ENCODE results near the gene KNDC1. TPM values are rescaled to one million over a fixed set of nuclear protein-coding genes. Genes with fewer than 3 reads are reported as not detected.

The KNDC1 gene
- total and polyA plus RNA-seq, 10 donors: 0.05 to 3.5 (median 1.0) TPM

DNA sequence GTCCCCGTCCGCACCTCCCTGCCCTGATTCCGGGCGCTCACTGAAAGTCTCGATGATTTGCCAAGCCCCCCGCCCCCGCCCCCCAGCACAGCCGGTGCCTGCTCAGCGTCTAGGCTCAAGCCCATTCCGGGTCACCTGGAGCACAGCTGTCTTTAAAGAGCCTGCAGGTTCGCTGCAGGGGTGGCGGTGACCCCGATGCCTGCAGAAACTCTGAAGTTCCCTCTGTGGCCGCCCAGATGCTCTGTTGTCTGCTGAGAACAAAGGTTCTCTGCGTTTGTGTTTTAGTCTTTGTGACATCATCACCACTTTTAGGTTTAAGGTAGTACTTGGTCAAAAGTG lies 78.4 kb downstream of the KNDC1 start:
- Histone ChIP-seq H3K9me3 (no peaks in the 10 kb centered on the region), H3K27ac (no peak overlapping the region), H3K4me3 (no peak overlapping the region), H3K36me3 (no peaks in the 10 kb centered on the region), H3K4me1 (peaks cover 19 to 68% (median 48%) of the 10 kb centered on the region in 6 donors), H3K27me3 (replicated peaks in 1 of 7) (peaks cover 2 to 97% (median 56%) of the 10 kb centered on the region in 7 donors)
- TF ChIP-seq POLR2A (IDR thresholded peaks at IDR 0.05) (no peak), CTCF (IDR thresholded peaks at IDR 0.05 in 8 of 11, conservative IDR thresholded peaks at IDR 0.05 in 3 of 11) (no peak), POLR2AphosphoS5 (IDR thresholded peaks at IDR 0.05) (no peak)
- WGBS, 5 donors: 49 to 67% (median 59%) methylated on average over 15 of the region's 15 CpGs
- intact Hi-C loops (cut with DNase I; ENCODE audit: low total_unique reads): no loop called here
- no peak for DNase-seq

DNA sequence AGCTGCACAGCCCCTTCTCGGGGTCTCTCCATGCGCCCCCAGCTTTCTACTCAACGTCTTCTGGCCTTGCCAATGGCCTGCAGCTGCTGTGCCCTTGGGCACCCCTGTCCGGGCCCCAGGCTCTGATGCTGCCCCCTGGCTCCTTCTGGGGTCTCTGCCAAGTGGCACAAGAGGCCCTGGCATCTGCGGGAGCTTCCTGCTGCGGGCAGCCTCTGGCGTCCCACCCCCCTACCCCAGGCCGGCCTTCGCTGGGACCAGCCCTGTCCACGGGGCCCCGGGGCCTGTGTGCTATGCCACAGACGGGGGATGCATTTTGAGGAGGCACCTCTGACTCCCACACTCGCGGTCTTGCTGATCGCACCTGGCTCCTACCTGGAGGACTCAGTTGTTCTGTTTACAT lies 80.0 kb downstream of the KNDC1 start:
- Histone ChIP-seq H3K4me3 (no peak overlapping the region), H3K27me3 (replicated peaks in 1 of 7) (peaks cover 2 to 97% (median 56%) of the 10 kb centered on the region in 7 donors)
- 53 to 62% (median 56%) methylated on average over 10 to 15 of the region's 15 CpGs for WGBS, 5 donors

GRCh38 chr10:133241501-133242205 lies 81.6 kb downstream of the KNDC1 start:
- H3K36me3 ChIP-seq: no peaks in the 10 kb centered on the region
- WGBS, 5 donors: 33 to 43% (median 40%) methylated on average over 19 to 25 of the region's 25 CpGs
- H3K4me1 ChIP-seq: peaks cover 11 to 48% (median 32%) of the 10 kb centered on the region in 6 donors
- H3K4me3 ChIP-seq: peak overlapping the region; percentile 22 to 72 (median 36)
- no peak for DNase-seq
- no peaks in the 10 kb centered on the region for H3K9me3 ChIP-seq
- intact Hi-C loops (cut with DNase I; ENCODE audit: low total_unique reads): no loop called here
- H3K27me3 ChIP-seq (replicated peaks in 1 of 7): peaks cover 2 to 97% (median 46%) of the 10 kb centered on the region in 7 donors
- H3K27ac ChIP-seq: peak overlapping the region in 2 of 8 donors; percentile 14 to 55
- TF ChIP-seq POLR2AphosphoS5 (IDR thresholded peaks at IDR 0.05): no peak

More for the DNA sequence above, 80.0 kb downstream of the KNDC1 start:
- intact Hi-C loops (cut with DNase I; ENCODE audit: low total_unique reads): no loop called here
- Histone ChIP-seq H3K4me1 (peaks cover 19 to 65% (median 48%) of the 10 kb centered on the region in 6 donors), H3K27ac (no peak overlapping the region), H3K9me3 (no peaks in the 10 kb centered on the region), H3K36me3 (no peaks in the 10 kb centered on the region)
- DNase-seq: no peak
- TF ChIP-seq POLR2AphosphoS5 (IDR thresholded peaks at IDR 0.05): no peak

DNA sequence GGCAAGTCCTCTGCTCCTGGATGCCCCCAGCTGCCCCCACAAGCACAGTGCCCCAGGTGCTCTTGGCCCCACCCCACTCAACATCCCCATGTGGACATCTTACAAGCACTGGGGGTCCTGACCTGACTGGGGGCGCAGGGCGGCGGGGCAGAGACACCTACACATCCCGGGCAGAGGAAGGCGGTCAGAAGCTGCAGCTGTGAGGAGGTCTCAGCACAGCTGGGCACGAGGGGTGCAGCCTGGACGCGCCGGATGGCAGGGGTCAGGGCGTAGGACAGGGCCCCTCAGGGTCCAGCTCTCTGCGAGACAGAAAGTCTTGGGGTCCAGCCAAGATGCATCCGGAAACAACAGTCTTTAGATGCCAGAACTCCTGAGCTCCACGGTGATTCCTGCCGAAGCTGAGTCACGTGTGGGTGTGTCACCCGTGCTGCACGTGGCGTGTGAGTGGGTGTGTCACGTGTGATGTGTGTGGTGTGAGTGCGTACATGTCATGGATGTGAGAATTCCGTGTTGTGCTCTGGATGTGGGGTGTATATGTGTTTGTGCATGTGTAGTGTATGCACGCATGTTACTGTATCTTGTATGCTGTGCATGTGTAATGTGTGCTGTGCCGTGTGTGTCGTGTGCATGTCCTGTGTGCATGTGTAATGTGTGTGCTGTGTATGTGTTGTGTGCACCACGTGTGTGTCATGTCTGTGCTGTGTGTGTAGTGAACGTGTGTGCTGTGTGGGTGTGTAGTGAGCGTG lies 82.8 kb downstream of the KNDC1 start:
- H3K9me3 ChIP-seq: no peaks in the 10 kb centered on the region
- no peak overlapping the region for H3K27ac ChIP-seq
- TF ChIP-seq POLR2A (IDR thresholded peaks at IDR 0.05) (no peak), CTCF (IDR thresholded peaks at IDR 0.05 in 8 of 11, conservative IDR thresholded peaks at IDR 0.05 in 3 of 11) (no peak), POLR2AphosphoS5 (IDR thresholded peaks at IDR 0.05) (no peak)
- no peak for DNase-seq
- no peak overlapping the region for H3K4me3 ChIP-seq
- peaks cover 3 to 41% (median 21%) of the 10 kb centered on the region in 6 donors for H3K4me1 ChIP-seq
- WGBS, 5 donors: 83 to 90% (median 84%) methylated on average over 24 to 27 of the region's 27 CpGs
- intact Hi-C loops (cut with DNase I; ENCODE audit: low total_unique reads): no loop called here
- H3K36me3 ChIP-seq: no peaks in the 10 kb centered on the region
- H3K27me3 ChIP-seq (replicated peaks in 1 of 7): peaks cover 2 to 97% (median 46%) of the 10 kb centered on the region in 7 donors

GRCh38 chr10:133243593-133243992 lies 83.6 kb downstream of the KNDC1 start:
- Histone ChIP-seq H3K36me3 (no peaks in the 10 kb centered on the region), H3K4me1 (peaks cover 3 to 35% (median 17%) of the 10 kb centered on the region in 6 donors), H3K9me3 (no peaks in the 10 kb centered on the region), H3K27me3 (replicated peaks in 1 of 7) (peaks cover 0 to 97% (median 46%) of the 10 kb centered on the region in 7 donors), H3K27ac (no peak overlapping the region), H3K4me3 (no peak overlapping the region)
- TF ChIP-seq CTCF (IDR thresholded peaks at IDR 0.05 in 8 of 11, conservative IDR thresholded peaks at IDR 0.05 in 3 of 11) (no peak), POLR2A (IDR thresholded peaks at IDR 0.05) (no peak), POLR2AphosphoS5 (IDR thresholded peaks at IDR 0.05) (no peak)
- intact Hi-C loops (cut with DNase I; ENCODE audit: low total_unique reads): no loop called here
- DNase-seq: no peak
- WGBS, 5 donors: 74 to 87% (median 80%) methylated on average over 10 to 14 of the region's 14 CpGs
